ENCODE measurements around the gene IGFLR1.

DNA sequence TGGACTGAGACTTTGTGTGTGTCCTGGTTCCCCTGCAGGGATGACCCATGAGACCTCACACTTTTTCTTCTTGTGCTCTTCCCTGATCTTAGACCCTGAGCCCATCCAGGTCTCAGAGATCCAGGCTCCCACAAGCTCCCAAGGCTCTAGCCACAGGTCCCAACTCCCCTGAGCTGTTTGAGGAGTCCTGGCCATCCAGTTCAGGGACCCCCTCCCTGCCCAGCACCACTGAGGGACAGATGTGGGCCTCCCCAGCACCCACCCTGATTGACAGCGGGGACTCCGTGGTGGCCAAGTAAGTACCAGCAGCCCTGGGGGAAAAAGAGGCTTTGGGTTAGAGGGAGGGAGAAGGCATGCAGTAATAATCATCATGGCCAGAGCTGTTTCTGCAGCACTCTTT is 17.4 kb upstream of the IGFLR1 start:
- TF ChIP-seq MAFK (IDR thresholded peaks at IDR 0.05; ENCODE audit: partially characterized antibody), result no peak
- no peak for TF ChIP-seq NFE2L2 (conservative IDR thresholded peaks at IDR 0.05; ENCODE audit: low read length)
- TF ChIP-seq CTCF (IDR thresholded peaks at IDR 0.05), result no peak
- TF ChIP-seq POLR2A (IDR thresholded peaks at IDR 0.05; ENCODE audit: low read length), result no peak
- TF ChIP-seq RFX5 (IDR thresholded peaks at IDR 0.05), result no peak
- TF ChIP-seq FOSL2 (IDR thresholded peaks at IDR 0.05), result no peak
- no peak for TF ChIP-seq FOSL2 (CRISPR knock-in tag; IDR thresholded peaks at IDR 0.05)
- no peak for TF ChIP-seq ZFP36 (IDR thresholded peaks at IDR 0.05; ENCODE audit: borderline replicate concordance, partially characterized antibody)
- no peak for TF ChIP-seq MYC (IDR thresholded peaks at IDR 0.05; ENCODE audit: borderline replicate concordance, low read length)
- TF ChIP-seq ESRRA (IDR thresholded peaks at IDR 0.05; ENCODE audit: borderline replicate concordance, low read length), result no peak
